Small intestine (tissue), 7 donors: ENCODE results near the gene TTLL3. TPM values are rescaled to one million over a fixed set of nuclear protein-coding genes. Genes with fewer than 3 reads are reported as not detected.
"Not testable (repeated sequence)": the region's sequence is repeated elsewhere in the genome, so short reads cannot be mapped to it uniquely, and the experiment has no call there.

ENCODE experiments used
- DNase-seq, 2 donors: peaks; one replicate each; pipeline versions ENCODE4 v3.0.0 to v3.0.0-alpha.2; 2013
- FAIRE-seq: peaks from 2 replicates; lab custom pipeline; 2012; peaks lifted over from hg19 to GRCh38; lab: Jason Lieb, UNC
- H3K27ac ChIP-seq, 3 donors: one replicate each; pipeline ENCODE4 v1.5.1; 2013; ENCODE audit warnings: low read length in 2 of 3, mild to moderate bottlenecking in 2 of 3, control low read depth in 1 of 3, inconsistent platforms in 1 of 3, low read depth in 1 of 3, moderate library complexity in 1 of 3
- H3K27me3 ChIP-seq, 3 donors: one replicate each; pipeline ENCODE4 v1.6.1; 2013; ENCODE audit warnings: low read length in 3 of 3, inconsistent platforms in 1 of 3; ENCODE audit not compliant: control insufficient read depth in 3 of 3, insufficient read depth in 3 of 3
- H3K36me3 ChIP-seq, 3 donors: one replicate each; pipeline ENCODE4 v1.6.1; 2013; ENCODE audit warnings: low read length in 3 of 3, inconsistent platforms in 1 of 3, low read depth in 1 of 3, mild to moderate bottlenecking in 1 of 3, moderate library complexity in 1 of 3; ENCODE audit not compliant: control insufficient read depth in 3 of 3, insufficient read depth in 2 of 3
- H3K4me1 ChIP-seq, 3 donors: one replicate each; pipeline ENCODE4 v1.6.1; 2013; ENCODE audit warnings: low read length in 2 of 3, inconsistent platforms in 1 of 3, low read depth in 1 of 3, mild to moderate bottlenecking in 1 of 3, moderate library complexity in 1 of 3; ENCODE audit not compliant: control insufficient read depth in 3 of 3, insufficient read depth in 2 of 3
- H3K4me3 ChIP-seq, 3 donors: one replicate each; pipeline ENCODE4 v1.5.1; 2013; ENCODE audit warnings: low read length in 3 of 3, control low read depth in 1 of 3, inconsistent platforms in 1 of 3, low read depth in 1 of 3, mild to moderate bottlenecking in 1 of 3, moderate library complexity in 1 of 3
- H3K9me3 ChIP-seq, 2 donors: one replicate each; pipeline ENCODE4 v1.6.1; 2013; ENCODE audit warnings: low read depth in 1 of 2, low read length in 1 of 2; ENCODE audit not compliant: control insufficient read depth in 2 of 2, insufficient read depth in 1 of 2
- WGBS, 3 donors: extraction: QIAGEN DNeasy Blood & Tissue Kit; methylation state at CpG; one replicate each; pipeline ENCODE4 v1.1.7; 2013; 5-methylcytosine and 5-hydroxymethylcytosine counted together
- polyA plus RNA-seq, 4 donors: library from polyadenylated mRNA; stranded (reverse) in 3 of 4; unstranded in 1 of 4; fragments of 200-250 nt in 3 of 4; fragments of 120-200 nt in 1 of 4; gene quantifications; one replicate each; pipeline versions ENCODE4 v1.2.1 to v1.2.3, GENCODE V29; 2013
- donor health status: healthy with polysubstance abuse.
- donor health status: control.
- donor health status: control.
- donor health status: Bipolar disorder and iron deficiency.
- donor health status: healthy.

Gene TTLL3
- polyA plus RNA-seq, 4 donors = 20.8 to 51.9 (median 22.6) TPM

DNA sequence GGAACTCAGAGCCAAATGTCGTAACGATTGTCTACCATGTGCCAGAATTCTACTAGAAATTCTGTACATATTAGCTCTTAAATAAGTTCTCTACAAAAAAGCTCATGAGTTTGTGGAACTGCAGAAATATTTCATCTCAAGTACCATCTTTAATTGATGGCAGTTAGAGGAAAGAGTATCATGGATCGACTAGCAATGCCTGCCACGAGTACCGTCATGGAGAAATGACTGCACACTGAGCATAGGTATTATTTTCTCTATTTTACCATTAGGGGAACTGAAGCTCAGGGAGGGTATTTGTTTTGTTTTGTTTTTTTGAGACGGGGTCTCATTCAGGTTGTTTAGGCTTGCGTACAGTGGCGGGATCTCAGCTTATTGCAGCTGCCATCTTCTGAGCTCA, 31.0 kb downstream of the TTLL3 start:
- DNase-seq (no peak), FAIRE-seq (no peak)
- Histone ChIP-seq H3K27me3 (no peaks in the 10 kb centered on the region), H3K4me3 (no peak overlapping the region), H3K36me3 (peaks cover 5 to 54% (median 6%) of the 10 kb centered on the region in 3 donors), H3K27ac (no peak overlapping the region), H3K4me1 (peaks cover 0 to 6% (median 4%) of the 10 kb centered on the region in 3 donors), H3K9me3 (no peaks in the 10 kb centered on the region)
- 84 to 86% (median 84%) methylated on average over 8 of the region's 8 CpGs for WGBS, 3 donors

GRCh38 chr3:9843715-9844438, 33.8 kb downstream of the TTLL3 start, which contains the start of gene RPUSD3:
Gene RPUSD3 (minus strand): TSS chr3:9844008. CDS start chr3:9843990, 18 bp downstream.
- no peaks in the 10 kb centered on the region for H3K9me3 ChIP-seq
- H3K27me3 ChIP-seq = no peaks in the 10 kb centered on the region
- WGBS, 3 donors = 0 to 1% (median 0%) methylated on average over 40 to 42 of the region's 42 CpGs
- peak within 1 kb of the TSS; percentile 49 to 82 (median 77) for H3K4me3 ChIP-seq
- FAIRE-seq (no peak), DNase-seq (peak; percentile 97 to 98)
- H3K27ac ChIP-seq = peak within 1 kb of the TSS; percentile 49 to 70 (median 68)
- H3K4me1 ChIP-seq = peaks cover 0 to 6% (median 4%) of the 10 kb centered on the region in 3 donors
- H3K36me3 ChIP-seq = peaks cover 3 to 31% (median 6%) of the 10 kb centered on the region in 3 donors

GRCh38 chr3:9846231-9846630, 36.2 kb downstream of the TTLL3 start:
- Histone ChIP-seq H3K27ac (no peak overlapping the region), H3K36me3 (peaks cover 0 to 9% (median 3%) of the 10 kb centered on the region in 3 donors), H3K4me1 (peaks cover 0 to 6% (median 4%) of the 10 kb centered on the region in 3 donors), H3K4me3 (no peak overlapping the region), H3K9me3 (no peaks in the 10 kb centered on the region), H3K27me3 (no peaks in the 10 kb centered on the region)
- DNase-seq = no peak
- FAIRE-seq = no peak
- WGBS, 3 donors = 83 to 88% (median 83%) methylated on average over 6 of the region's 6 CpGs

DNA sequence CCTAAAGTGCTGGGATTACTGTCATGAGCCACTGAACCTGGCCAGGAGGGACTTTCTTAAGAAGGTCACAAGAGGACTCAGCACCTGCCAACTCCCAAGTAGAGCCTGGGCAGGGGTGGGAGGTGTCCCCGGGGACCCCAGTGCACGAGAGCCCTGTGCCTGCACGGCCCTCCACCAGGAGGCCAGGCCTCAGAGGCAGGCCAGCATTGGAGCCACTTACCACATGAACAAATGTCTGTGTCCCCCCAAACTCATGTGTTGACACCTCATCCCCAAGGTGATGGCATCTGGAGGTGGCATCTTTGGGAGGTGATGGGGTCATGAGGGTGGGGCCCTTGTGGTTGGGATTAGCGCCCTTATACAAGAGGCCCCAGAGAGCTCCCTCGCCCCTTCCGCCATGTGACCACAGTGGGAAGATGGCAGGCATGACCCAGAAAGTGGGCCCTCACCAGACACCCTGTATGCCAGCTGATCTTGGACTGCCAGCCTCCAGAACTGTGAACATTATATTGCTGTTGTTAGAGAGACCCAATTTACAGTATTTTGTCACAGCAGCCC, 36.9 kb downstream of the TTLL3 start:
- 90 to 98% (median 91%) methylated on average over 6 of the region's 6 CpGs for WGBS, 3 donors
- Histone ChIP-seq H3K27ac (no peak overlapping the region), H3K9me3 (no peaks in the 10 kb centered on the region), H3K36me3 (peaks cover 0 to 1% (median 0%) of the 10 kb centered on the region in 3 donors), H3K4me3 (no peak overlapping the region), H3K4me1 (peaks cover 0 to 6% (median 4%) of the 10 kb centered on the region in 3 donors), H3K27me3 (no peaks in the 10 kb centered on the region)
- no peak for FAIRE-seq
- no peak for DNase-seq

DNA sequence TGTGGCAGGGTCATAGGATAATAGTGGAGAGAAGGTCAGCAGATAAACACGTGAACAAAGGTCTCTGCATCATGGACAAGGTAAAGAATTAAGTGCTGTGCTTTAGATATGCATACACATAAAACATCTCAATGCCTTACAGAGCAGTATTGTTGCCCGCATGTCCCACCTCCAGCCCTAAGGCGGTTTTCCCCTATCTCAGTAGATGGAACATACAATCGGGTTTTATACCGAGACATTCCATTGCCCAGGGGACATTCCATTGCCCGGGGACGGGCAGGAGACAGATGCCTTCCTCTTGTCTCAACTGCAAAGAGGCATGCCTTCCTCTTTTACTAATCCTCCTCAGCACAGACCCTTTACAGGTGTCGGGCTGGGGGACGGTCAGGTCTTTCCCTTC, 37.8 kb downstream of the TTLL3 start:
- H3K36me3 ChIP-seq, H3K9me3 ChIP-seq, H3K27me3 ChIP-seq, DNase-seq, H3K27ac ChIP-seq, H3K4me1 ChIP-seq, FAIRE-seq, H3K4me3 ChIP-seq: not testable (repeated sequence)
- WGBS, 3 donors = 60 to 68% (median 68%) methylated on average over 7 to 9 of the region's 9 CpGs

GRCh38 chr3:9848860-9849259, 38.8 kb downstream of the TTLL3 start:
- not testable (repeated sequence) for H3K27me3 ChIP-seq, H3K4me3 ChIP-seq, H3K27ac ChIP-seq, H3K36me3 ChIP-seq, H3K9me3 ChIP-seq, FAIRE-seq, H3K4me1 ChIP-seq
- 13 to 33% (median 15%) methylated on average over 4 of the region's 4 CpGs for WGBS, 3 donors
- DNase-seq = peak; percentile 31 to 41

DNA sequence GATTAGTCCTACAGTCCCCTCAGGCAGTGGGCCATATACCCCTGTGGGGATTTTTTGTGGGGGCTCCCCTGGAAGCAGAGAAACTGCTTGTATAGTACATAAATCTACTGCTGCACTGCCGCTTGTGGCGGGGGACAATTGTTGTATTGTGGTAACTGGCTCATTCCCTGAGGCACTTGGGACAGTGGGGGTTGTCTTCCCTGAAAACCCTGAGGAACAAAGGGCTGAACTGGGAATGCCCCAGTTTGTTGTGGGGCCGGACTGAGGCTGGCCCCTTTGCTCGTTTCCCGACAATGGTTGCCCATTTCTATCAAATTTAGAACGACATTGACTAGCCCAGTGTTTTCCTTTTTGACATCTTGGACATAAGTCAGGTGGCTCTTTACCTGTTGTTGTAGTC, 41.3 kb downstream of the TTLL3 start:
- not testable (repeated sequence) for DNase-seq, H3K9me3 ChIP-seq, FAIRE-seq, H3K36me3 ChIP-seq, H3K4me1 ChIP-seq, H3K4me3 ChIP-seq, H3K27ac ChIP-seq, H3K27me3 ChIP-seq
- WGBS, 3 donors = 83 to 84% (median 83%) methylated on average over 6 of the region's 6 CpGs

- not testable (repeated sequence) for H3K9me3 ChIP-seq, H3K27me3 ChIP-seq, H3K4me3 ChIP-seq, H3K4me1 ChIP-seq, H3K27ac ChIP-seq, H3K36me3 ChIP-seq, FAIRE-seq
- peak in 1 of 2 donors; percentile 73 for DNase-seq
- 15 to 47% (median 41%) methylated on average over 6 of the region's 6 CpGs for WGBS, 3 donors
Measured at GRCh38 chr3:9851926-9852325, 41.9 kb downstream of the TTLL3 start.
